GM12874 (cell line): Measurements from ENCODE around the gene ETS2.

Source experiments
- TF ChIP-seq, protein P1 (sequence below): IDR thresholded peaks from 2 replicates; pipeline ENCODE4 v1.5.1; 2011; ENCODE audit warnings: low read depth, mild to moderate bottlenecking, control low read depth, low read length, moderate library complexity; ENCODE audit not compliant: insufficient read depth

Gene ETS2

GRCh38 chr21:38804030-38804788 is 1.5 kb upstream of the ETS2 start:
- TF ChIP-seq, protein P1, sequence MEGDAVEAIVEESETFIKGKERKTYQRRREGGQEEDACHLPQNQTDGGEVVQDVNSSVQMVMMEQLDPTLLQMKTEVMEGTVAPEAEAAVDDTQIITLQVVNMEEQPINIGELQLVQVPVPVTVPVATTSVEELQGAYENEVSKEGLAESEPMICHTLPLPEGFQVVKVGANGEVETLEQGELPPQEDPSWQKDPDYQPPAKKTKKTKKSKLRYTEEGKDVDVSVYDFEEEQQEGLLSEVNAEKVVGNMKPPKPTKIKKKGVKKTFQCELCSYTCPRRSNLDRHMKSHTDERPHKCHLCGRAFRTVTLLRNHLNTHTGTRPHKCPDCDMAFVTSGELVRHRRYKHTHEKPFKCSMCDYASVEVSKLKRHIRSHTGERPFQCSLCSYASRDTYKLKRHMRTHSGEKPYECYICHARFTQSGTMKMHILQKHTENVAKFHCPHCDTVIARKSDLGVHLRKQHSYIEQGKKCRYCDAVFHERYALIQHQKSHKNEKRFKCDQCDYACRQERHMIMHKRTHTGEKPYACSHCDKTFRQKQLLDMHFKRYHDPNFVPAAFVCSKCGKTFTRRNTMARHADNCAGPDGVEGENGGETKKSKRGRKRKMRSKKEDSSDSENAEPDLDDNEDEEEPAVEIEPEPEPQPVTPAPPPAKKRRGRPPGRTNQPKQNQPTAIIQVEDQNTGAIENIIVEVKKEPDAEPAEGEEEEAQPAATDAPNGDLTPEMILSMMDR = no peak

- TF ChIP-seq, protein P1 = peak; percentile 48
Measured at GRCh38 chr21:38804789-38805327, 871 bp upstream of the ETS2 start.

GRCh38 chr21:38806153-38806941 is 618 bp downstream of the ETS2 start:
- TF ChIP-seq, protein P1 = 0 out of 2 replicates have a peak, but pooled peaks have one; percentile 9

- TF ChIP-seq, protein P1 = no peak
Measured at GRCh38 chr21:38806942-38807284, 1.2 kb downstream of the ETS2 start.

DNA sequence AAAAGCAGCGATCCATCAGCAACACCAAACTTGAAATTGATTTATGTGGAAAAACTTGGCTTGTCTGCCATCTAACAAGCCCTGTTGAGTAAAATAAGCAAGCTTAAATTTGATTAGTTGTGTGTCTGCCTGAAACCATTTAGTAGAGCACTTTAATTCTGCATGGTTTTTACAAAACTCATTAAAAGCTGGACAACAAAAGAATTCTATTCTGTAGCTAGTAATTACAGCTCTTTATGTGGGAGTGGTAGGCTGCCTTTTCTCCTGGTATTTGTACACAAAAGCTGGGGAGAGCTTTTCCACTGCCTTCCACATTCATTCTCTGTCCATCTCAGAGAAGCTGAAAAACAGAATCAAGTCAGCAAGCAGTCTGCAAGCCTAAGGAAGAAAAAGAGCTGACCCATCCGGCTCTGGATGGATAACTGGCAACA is 1.7 kb downstream of the ETS2 start:
- TF ChIP-seq, protein P1 = no peak

- TF ChIP-seq, protein P1 = no peak
Measured at GRCh38 chr21:38807986-38808385, 2.3 kb downstream of the ETS2 start.

DNA sequence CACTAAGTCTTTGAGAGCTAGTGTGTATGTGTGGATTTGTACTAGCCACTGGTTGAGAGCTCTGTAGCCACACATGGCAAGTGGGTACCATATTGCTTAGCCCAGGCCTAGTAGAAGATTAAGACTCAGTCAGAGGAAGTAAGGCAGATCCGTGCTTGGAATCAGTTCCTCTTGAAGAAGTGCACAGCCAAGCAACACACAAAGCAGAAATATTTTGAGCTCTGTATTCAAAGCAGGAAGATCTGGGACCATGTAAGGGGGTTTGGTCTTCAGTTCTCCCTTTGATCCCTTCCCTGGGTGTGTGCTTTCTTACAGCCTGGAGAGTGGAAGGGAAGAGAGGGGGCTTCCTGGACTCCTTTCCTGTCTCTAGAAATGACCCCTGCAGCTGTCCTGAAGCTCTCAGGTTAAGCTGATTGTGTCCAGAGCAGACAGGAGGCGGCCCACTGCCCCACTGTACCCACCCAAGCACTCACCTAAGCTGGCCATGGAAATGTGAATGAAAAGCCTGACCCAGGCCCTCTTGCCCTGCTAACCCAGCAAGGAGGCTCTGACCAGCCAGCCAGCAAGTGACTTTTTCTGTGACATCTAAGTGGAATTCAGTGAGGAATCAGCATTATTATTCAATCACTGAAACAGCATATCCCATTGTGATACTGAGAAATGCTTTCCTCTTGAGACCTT is 3.6 kb downstream of the ETS2 start:
- TF ChIP-seq, protein P1 = no peak
